GOT3 (cell line): ENCODE measurements around the gene MOV10.
A peak's percentile ranks its signal among the peaks of the same experiment; 100 is the strongest.

Source experiments
- DNase-seq: peaks from one replicate; lab custom pipeline; 2025; ENCODE audit warnings: mixed read lengths; lab: John Stamatoyannopoulos, UW

Gene MOV10

DNA sequence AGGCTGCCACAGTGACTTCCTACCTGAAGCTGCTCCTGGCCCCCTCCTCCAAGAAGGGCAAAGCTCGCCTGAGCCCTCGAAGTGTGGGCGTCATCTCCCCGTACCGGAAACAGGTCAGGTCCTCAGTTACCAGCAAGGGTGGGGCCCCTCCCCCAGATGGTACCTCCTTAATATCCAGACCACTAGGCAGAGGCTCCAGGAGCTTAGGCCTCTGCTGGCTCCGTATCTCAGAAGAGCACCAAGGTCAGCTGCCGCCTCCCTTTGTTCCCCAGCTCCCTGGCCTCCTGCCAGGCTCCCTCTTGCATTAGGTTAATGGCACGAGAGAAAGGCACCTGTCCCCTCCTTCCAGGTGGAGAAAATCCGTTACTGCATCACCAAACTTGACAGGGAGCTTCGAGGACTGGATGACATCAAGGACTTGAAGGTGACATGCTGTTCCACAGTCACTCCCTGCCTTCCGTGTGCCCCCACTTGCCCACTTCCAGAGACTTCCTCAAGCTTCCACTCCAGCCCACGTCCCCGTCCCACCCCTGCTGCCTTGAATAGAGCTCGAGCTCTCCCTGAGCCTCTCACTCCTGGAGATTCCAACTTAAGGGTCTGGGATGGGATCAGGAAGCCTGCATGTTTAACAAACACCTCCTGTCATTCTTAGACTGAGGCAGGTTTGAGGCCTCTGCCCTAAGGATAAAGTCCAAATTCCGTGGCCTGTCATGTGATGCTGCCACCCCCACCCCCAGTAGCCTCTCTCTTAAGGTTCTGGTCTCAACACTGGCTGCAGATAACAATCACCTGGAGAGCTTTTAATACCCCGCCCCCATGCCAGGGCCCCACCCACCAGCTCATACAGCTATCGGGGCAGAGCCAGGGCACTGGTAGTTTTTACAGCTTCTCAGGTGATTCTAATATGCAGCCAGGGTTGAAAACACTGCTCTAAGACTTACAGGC is 24.2 kb downstream of the MOV10 start:
- no peak for DNase-seq

DNA sequence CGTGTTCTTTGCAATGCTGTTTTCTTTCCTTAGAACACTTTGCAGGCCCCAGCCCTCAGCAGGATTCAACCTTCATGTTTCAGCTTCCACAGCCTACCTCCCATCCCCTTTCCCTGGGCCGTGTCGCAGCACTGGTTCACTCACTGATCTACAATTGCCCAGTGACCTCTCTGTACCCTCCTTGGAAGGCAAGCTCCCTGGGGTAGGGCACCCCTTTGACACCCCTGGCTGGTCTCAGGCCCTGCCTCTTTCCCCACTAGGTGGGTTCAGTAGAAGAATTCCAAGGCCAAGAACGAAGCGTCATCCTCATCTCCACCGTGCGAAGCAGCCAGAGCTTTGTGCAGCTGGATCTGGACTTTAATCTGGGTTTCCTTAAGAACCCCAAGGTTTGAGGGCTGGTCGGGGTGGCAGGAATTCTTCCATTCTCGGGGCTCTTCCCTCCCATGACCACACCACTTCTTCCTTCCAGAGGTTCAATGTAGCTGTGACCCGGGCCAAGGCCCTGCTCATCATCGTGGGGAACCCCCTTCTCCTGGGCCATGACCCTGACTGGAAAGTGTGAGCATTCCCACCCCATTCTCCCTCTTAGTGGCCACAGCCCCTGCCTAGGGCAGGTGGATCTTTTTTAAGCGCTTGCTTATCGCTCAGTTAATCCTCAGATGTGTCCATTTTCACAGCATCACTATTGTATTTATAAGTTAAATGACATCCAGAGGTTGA is 25.1 kb downstream of the MOV10 start:
- DNase-seq, result no peak

GRCh38 chr1:112700290-112701226 is 26.1 kb downstream of the MOV10 start:
- DNase-seq, result peak; percentile 18

DNA sequence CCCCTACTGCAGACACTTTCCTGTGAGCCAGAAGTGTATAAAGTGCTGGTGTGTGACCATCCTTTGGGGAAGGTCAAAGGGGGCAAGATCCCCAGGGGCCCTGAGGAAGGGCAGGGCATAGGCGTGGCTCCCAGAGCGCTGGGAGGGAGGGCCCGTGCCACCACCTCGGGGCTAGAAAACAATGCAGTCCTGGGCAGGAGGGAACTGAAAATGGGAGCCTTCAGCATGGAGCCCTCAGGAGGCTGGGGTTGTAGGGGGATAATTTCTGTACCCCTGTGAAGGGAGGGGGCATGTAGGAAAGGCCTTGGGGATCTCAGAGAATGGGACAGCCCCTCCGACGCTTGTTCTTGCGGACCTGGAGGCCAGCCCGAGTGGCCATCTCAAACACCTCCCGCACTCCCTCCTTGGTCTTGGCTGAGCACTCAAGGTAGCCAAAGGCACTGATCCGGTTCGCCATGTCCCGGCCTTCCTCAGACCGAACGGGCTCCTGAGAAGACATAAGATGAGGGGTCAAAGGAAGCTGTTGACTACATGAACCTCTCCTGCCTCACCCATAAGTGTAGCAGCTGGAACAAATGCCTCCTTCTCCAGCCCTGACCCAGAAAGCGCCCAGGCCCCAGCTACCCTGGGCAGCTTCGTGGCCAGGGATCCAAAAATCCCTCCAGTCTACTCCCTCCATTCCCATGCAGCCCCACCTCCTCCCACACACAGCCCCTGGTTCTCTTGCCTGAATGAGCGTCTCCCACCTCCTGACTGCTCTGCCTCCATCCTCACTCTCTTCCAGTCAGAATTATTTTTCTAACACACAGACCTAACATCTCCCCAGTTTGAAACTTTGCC is 27.0 kb downstream of the MOV10 start:
- no peak for DNase-seq

- DNase-seq, result no peak
These were observed 27.6 kb downstream of the MOV10 start for GRCh38 chr1:112702067-112702395.

DNA sequence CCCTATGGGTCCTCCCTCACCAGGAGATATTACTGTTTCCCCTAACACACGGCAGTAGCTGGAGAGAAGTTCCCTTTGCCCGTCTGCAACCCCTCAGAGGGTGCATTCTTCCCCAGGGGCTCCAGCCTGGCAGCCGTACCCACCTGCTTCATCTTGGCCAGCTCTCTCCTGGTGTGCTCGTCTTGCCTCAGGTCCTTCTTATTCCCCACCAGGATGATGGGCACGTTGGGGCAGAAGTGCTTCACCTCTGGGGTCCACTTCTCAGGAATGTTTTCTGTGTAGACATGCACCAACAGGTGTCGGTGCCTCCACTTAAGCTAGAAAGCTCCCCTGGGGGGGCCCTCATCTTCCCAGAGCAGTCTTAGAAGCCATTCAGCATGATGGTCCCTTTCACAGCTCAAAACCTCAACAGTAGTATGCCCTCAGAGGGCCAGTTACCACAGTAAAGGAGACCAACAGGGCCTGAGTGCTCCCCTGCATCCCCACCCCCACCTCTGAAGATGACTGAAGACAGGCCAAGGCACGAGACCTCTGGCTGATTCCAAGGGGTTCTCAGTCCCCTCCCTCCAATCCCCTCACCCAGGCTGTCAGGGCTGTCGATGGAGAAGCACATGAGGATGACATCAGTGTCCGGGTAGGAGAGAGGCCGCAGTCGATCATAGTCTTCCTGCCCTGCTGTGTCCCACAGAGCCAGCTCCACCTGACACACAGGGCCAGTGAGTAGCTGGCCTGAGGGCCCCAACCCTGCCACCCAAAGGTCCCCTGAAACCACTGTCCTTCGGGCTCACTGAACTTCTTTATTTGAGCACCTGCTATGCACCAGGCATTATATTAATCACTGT is 28.2 kb downstream of the MOV10 start:
- no peak for DNase-seq

- no peak for DNase-seq
These were observed 29.2 kb downstream of the MOV10 start for GRCh38 chr1:112703706-112704105.

DNA sequence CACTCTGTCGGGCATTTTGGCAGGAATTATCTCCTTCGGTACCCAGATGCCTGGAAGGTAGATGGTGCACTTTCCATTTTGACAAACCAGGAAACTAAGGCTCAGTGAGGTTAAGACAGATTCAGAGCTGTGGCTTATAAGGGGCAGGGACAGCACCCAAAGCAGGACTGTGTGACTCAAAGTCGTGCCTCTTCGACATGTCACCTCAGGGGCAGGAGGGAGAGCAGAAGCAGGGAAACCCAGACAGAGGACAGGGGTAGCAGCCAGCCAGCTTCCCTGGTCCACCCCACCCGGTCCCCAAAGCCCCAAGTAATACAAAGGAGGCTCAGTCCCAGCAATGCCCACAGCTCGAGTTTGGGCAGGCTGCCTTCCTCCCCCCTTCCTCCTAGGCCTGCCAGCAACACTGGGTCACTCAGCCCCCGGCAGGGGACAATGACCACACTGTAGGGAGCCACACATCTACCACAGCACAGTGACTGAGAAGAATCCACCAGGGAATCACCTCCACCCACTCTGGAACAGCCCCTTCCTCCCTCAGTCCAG is 30.0 kb downstream of the MOV10 start:
- DNase-seq, result no peak

DNA sequence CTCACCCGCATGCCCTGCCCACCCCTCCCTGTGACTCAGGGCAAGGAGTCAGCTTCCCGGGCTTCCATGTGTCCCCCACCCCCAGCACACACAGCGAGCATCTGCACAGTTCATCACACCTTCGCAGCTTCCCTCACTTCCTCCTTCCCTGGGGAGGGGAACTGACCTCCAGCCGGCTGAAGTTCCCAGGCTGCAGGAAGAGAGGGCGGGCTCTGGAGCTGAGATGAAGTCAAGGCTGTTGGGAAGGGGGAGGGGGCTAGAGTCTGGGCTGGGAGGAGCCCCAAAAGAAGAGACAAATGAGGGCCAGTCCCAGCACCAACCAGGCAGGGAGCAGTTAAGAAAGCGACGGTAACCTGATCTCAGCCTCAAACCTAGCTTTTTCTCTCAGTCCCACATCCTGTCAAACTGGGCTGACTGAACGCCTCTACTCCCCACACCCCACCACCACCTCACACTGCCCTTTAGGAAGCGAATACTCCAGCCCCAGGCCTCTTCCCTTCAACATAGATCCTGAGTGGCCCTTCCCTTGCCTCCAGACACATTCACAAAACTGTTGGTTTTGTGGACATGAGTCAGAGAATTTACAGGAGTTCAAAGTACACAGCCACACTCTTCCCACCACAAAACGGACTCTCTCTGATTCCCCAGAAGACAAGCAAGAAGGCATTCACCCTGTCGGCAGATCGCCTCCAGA is 30.6 kb downstream of the MOV10 start:
- DNase-seq, result peak; percentile 28

DNA sequence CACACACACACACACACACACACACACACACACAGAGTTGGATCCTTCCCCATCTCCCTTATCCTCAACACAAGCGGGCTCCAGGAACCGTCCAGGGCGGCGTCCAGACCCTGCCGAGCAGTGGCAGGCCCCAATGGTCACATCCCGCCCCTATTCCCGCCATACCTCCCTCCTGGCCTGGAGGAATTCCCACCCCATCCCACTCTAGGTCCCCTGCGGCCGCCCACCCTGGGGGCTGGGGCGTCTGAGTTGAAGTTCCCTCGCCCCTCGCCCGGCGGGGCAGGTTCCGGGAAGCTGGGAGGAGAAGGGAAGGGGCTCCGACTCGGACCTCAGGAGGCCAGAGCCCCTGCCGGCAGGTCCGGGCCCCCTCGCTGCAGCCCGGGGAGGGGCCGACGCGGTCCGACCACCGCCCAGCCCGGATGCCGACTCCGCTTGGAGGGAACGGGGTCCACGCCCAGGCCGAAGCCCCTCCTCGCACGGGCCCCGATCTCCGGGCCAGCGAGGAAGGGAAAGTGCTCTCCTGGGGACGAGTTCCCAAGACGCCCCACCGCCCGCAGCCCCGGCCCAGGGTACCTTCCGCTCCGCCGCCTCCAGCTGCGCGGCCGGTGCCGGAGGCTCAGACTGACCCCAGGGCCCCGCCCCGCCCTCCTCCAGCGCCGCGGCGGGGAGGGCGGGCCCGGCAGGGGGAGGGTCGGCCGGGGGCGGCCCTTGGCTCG is 32.2 kb downstream of the MOV10 start, which contains the start of gene RHOC:
TSS of gene RHOC (minus strand) at position 623 of the 716 bp plus-strand sequence. CDS start 3,328 bp downstream, outside the sequence.
- DNase-seq, result no peak

GRCh38 chr1:112707221-112708001 is 33.0 kb downstream of the MOV10 start:
- peak; percentile 56 for DNase-seq

- DNase-seq, result no peak
These were observed 33.6 kb downstream of the MOV10 start for GRCh38 chr1:112708002-112708448.

GRCh38 chr1:112708489-112708888 is 34.0 kb downstream of the MOV10 start:
- no peak for DNase-seq

DNA sequence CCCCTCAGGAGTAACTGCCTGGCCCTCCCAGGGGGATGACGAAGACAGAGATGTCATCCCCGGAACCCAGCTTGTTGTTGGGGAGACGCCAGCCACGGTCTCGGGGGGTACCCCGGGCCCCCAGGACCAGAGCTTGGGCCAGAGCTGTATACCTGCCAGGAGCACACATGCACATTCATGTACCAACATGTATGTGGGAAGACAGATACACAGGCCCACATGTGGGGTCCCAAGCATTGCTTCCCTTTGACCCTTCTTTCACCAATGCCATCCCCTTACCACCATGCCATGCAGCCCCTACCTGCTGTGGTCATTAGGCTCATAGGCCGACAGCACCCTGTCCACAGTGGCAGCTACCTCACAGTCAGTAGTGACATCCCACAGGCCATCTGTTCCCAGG is 35.7 kb downstream of the MOV10 start:
- DNase-seq, result no peak

DNA sequence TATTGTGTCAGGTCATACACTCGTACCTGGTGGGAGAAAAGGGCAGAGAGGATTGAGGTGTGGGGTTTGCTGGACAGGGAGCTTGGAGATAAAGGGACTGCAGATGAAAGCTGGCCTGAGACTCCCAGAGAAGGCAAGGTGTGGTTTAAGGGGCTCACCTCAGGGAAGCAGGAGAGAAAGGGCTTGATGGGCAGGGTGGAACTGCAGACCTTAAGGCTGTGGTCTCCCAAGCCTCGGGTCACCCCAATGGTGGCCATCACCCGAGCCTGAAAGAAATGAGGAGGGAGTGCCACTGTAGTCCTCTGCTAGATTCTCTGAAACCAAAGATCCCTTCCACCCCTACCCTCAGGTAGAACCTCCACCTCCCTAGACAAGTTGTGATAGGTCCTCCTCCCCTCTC is 36.1 kb downstream of the MOV10 start:
- DNase-seq, result no peak

DNA sequence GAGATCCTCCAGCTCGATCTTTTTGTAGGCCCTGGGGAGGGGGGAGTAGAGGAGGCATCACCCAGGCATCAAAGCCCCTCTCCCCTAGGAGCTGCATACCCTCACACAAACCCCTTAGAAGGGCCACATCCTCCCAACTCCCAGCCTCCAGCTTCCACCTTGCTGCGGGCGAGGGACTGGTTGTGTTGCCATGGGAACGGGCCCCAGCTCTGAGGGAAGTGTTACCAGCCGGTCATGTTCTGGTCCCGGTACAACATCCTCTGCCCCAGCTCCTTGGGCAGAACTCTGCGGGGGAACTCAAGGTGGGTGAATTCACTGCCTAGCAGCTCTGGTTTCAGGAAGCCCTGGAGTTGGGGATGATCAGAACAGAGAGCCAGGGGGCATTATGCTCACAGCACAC is 36.6 kb downstream of the MOV10 start:
- DNase-seq, result no peak

GRCh38 chr1:112711670-112712069 is 37.2 kb downstream of the MOV10 start:
- DNase-seq, result no peak

GRCh38 chr1:112712191-112712590 is 37.7 kb downstream of the MOV10 start:
- no peak for DNase-seq
